Prostate gland (tissue), 2 donors: ENCODE results near the gene FXYD4.

Experiments
- CTCF ChIP-seq, 4 experiments: fragments of 200-600 bp in 2 of 4; fragments of 450-650 bp in 2 of 4; sonication (generic) in 2 of 4; IDR thresholded peaks; 1 replicate in 3 of 4; 2 replicates in 1 of 4; pipeline ENCODE4 v1.5.1; 2016 to 2019; ENCODE audit warnings: antibody characterized with exemption in 4 of 4, mild to moderate bottlenecking in 2 of 4, moderate library complexity in 2 of 4
- POLR2A ChIP-seq: fragments of 450-650 bp; IDR thresholded peaks from one replicate; pipeline ENCODE4 v1.6.1; 2016; ENCODE audit warnings: antibody characterized with exemption, mild to moderate bottlenecking
- POLR2AphosphoS5 ChIP-seq: sonication (generic); formaldehyde crosslinking; IDR thresholded peaks from one replicate; pipeline ENCODE4 v1.6.1; 2017; ENCODE audit warnings: antibody characterized with exemption

- TF ChIP-seq CTCF (IDR thresholded peaks at IDR 0.05) (peak in 3 of 4 experiments; percentile 59 to 69 (median 63)), POLR2A (peak; percentile 20), POLR2AphosphoS5 (peak; percentile 89)
These were observed 9.1 kb upstream of the FXYD4 start for GRCh38 chr10:43362191-43362839.
